Spleen (tissue), 11 donors: ENCODE results near the gene PIGN. TPM values are rescaled to one million over a fixed set of nuclear protein-coding genes. Genes with fewer than 3 reads are reported as not detected.

Experiments used
- DNase-seq: peaks from one replicate; pipeline ENCODE4 v3.0.0-alpha.2; 2020
- H3K27ac ChIP-seq, 8 donors: fragments of 200-600 bp; sonication (generic) in 7 of 8; 1 replicate in 4 of 8; 2 replicates in 4 of 8; pipeline versions ENCODE4 v1.5.0 to v1.8.0; 2016 to 2021; ENCODE audit warnings: inconsistent platforms in 4 of 8, mild to moderate bottlenecking in 4 of 8, moderate library complexity in 1 of 8
- H3K27me3 ChIP-seq, 7 donors: fragments of 200-600 bp; sonication (generic) in 6 of 7; replicated peaks in 1 of 7; 1 replicate in 4 of 7; 2 replicates in 3 of 7; pipeline versions ENCODE4 v1.5.0 to v1.8.0; 2016 to 2021; ENCODE audit warnings: inconsistent platforms in 3 of 7, mild to moderate bottlenecking in 1 of 7
- H3K36me3 ChIP-seq, 6 donors: fragments of 200-600 bp; sonication (generic) in 5 of 6; 1 replicate in 4 of 6; 2 replicates in 2 of 6; pipeline versions ENCODE4 v1.5.0 to v1.8.0; 2016 to 2021; ENCODE audit warnings: inconsistent platforms in 2 of 6
- H3K4me1 ChIP-seq, 6 donors: fragments of 200-600 bp; sonication (generic) in 5 of 6; 1 replicate in 3 of 6; 2 replicates in 3 of 6; pipeline versions ENCODE4 v1.5.0 to v1.8.0; 2016 to 2021; ENCODE audit warnings: inconsistent platforms in 3 of 6
- H3K4me3 ChIP-seq, 8 donors: fragments of 200-600 bp; sonication (generic) in 7 of 8; 1 replicate in 4 of 8; 2 replicates in 4 of 8; pipeline versions ENCODE4 v1.5.0 to v1.8.0; 2016 to 2021; ENCODE audit warnings: inconsistent platforms in 4 of 8, mild to moderate bottlenecking in 4 of 8, moderate library complexity in 2 of 8
- H3K9me3 ChIP-seq, 8 donors: fragments of 200-600 bp; sonication (generic) in 7 of 8; 1 replicate in 4 of 8; 2 replicates in 4 of 8; pipeline versions ENCODE4 v1.5.0 to v1.8.0; 2016 to 2021; ENCODE audit warnings: inconsistent platforms in 4 of 8
- POLR2A ChIP-seq, 3 donors: fragments of 450-650 bp; IDR thresholded peaks; one replicate each; pipeline ENCODE4 v1.5.1; 2017; ENCODE audit warnings: antibody characterized with exemption in 3 of 3, mild to moderate bottlenecking in 1 of 3
- POLR2AphosphoS5 ChIP-seq, 3 donors: sonication (generic); formaldehyde crosslinking; IDR thresholded peaks; one replicate each; pipeline ENCODE4 v1.5.1; 2017; ENCODE audit warnings: antibody characterized with exemption in 3 of 3
- WGBS, 5 donors: extraction: QIAGEN DNeasy Blood & Tissue Kit in 3 of 5; methylation state at CpG; one replicate each; pipeline versions ENCODE4 v1.1.5 to v1.1.7; 2013 to 2018; 5-methylcytosine and 5-hydroxymethylcytosine counted together
- intact Hi-C: fragments of 100-400 bp; cut with DNase I; formaldehyde crosslinking; loops from one replicate; pipeline ENCODE4 v1.15.0; 2023; ENCODE audit warnings: low total_unique reads
- polyA plus RNA-seq, 3 donors: library from polyadenylated mRNA; stranded (reverse); fragments of 200-250 nt; gene quantifications; one replicate each; pipeline ENCODE4 v1.2.1, GENCODE V29; 2013
- total RNA-seq, 7 donors: library from RNA; depleted of rRNA in 3 of 7; stranded (reverse); fragments of >200 nt in 3 of 7; fragmentation: NEBNext Ultra II Directional in 4 of 7; extraction: Animal tissue kit (Norgen Biotek cat#: 25700) in 4 of 7; gene quantifications; one replicate each; pipeline versions ENCODE4 v1.1.0 to v1.2.1, GENCODE V29; 2016 to 2021
- TF ChIP-seq, protein P1 (sequence below), 11 experiments: fragments of 200-600 bp in 7 of 11; fragments of 450-650 bp in 4 of 11; sonication (generic) in 4 of 11; IDR thresholded peaks in 8 of 11; conservative IDR thresholded peaks in 3 of 11; 1 replicate in 7 of 11; 2 replicates in 4 of 11; pipeline versions ENCODE4 v1.4.0 to v1.8.0; 2016 to 2021; ENCODE audit warnings: antibody characterized with exemption in 11 of 11, inconsistent platforms in 4 of 11, mild to moderate bottlenecking in 1 of 11
- donor health status: healthy with polysubstance abuse.
- donor health status: DM: no; HTN: no; CAD: no; lungs with moderate emphysema.
- donor health status: DM: no; HTN: no; CAD: no.
- donor health status: Bipolar disorder and iron deficiency.
- donor health status: healthy.
- donor health status: DM: no; HTN: no; CAD: no.
- donor health status: DM: yes; HTN: yes; CAD: no.

PIGN gene
- total and polyA plus RNA-seq, 10 donors = 4.0 to 41.4 (median 25.4) TPM

DNA sequence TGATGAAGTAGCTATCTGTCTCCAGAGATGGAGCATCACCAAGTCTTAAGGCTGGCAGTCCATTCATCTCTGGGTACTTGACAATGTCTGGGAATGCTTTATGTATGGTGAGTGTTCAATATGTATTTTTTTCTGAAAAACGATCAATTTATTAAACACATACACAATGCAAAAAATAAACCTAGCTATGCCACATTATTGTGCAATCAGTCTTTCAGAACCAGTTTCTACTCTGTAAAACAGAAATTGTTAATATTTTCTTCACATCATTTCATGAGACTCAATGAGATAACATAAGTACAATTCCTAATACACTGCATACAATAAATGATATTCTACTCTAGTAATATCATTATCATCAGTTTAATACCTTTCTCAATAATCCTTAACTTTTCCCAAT, 122.5 kb downstream of the PIGN start:
- TF ChIP-seq POLR2AphosphoS5 (IDR thresholded peaks at IDR 0.05) = no peak
- TF ChIP-seq POLR2A (IDR thresholded peaks at IDR 0.05) = no peak
- TF ChIP-seq, protein P1, sequence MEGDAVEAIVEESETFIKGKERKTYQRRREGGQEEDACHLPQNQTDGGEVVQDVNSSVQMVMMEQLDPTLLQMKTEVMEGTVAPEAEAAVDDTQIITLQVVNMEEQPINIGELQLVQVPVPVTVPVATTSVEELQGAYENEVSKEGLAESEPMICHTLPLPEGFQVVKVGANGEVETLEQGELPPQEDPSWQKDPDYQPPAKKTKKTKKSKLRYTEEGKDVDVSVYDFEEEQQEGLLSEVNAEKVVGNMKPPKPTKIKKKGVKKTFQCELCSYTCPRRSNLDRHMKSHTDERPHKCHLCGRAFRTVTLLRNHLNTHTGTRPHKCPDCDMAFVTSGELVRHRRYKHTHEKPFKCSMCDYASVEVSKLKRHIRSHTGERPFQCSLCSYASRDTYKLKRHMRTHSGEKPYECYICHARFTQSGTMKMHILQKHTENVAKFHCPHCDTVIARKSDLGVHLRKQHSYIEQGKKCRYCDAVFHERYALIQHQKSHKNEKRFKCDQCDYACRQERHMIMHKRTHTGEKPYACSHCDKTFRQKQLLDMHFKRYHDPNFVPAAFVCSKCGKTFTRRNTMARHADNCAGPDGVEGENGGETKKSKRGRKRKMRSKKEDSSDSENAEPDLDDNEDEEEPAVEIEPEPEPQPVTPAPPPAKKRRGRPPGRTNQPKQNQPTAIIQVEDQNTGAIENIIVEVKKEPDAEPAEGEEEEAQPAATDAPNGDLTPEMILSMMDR (IDR thresholded peaks at IDR 0.05 in 8 of 11, conservative IDR thresholded peaks at IDR 0.05 in 3 of 11) = no peak
- Histone ChIP-seq H3K9me3 (peaks cover 0 to 2% (median 0%) of the 10 kb centered on the region in 8 donors), H3K36me3 (peaks cover 0 to 17% (median 2%) of the 10 kb centered on the region in 6 donors), H3K27ac (no peak overlapping the region), H3K4me3 (no peak overlapping the region), H3K27me3 (no peaks in the 10 kb centered on the region), H3K4me1 (no peaks in the 10 kb centered on the region)
- no peak for DNase-seq
- 0 to 96% (median 6%) methylated on average over 1 of the region's 1 CpG for WGBS, 5 donors
- intact Hi-C loops = no loop called here

DNA sequence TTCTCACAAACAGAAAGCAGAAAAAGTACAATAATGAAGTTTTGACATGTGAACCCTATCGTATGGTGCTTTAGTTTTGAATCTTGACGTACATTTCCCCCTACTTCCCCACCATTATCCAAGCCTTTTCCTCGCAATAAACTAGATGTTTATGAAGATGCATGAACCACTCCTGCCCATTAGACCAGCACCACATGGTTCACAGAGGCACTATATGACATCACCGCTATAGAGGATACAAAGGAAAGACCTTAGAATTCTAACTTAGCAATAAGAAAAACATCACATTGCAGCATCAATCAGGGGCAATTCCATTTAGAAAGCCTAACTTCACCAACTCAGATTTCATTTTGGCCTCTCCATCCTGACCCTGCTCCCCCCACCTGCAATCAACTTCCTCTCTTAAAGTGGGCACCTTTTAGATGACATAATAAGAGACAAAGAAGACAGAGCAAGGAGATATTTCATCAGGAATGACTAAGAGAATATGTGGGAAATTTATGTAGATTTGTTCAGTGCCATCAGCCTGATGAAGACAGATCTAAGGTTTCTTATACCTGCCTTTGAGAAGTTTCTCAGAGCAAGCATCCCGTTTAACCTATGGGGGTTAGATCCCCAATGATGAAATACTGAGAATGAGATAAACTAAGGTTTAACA, 124.9 kb downstream of the PIGN start:
- H3K4me3 ChIP-seq = no peak overlapping the region
- peaks cover 0 to 23% (median 4%) of the 10 kb centered on the region in 6 donors for H3K36me3 ChIP-seq
- no peaks in the 10 kb centered on the region for H3K4me1 ChIP-seq
- H3K27ac ChIP-seq = no peak overlapping the region
- intact Hi-C loops = no loop called here
- H3K27me3 ChIP-seq = no peaks in the 10 kb centered on the region
- TF ChIP-seq POLR2AphosphoS5 (IDR thresholded peaks at IDR 0.05) (no peak), POLR2A (IDR thresholded peaks at IDR 0.05) (no peak)
- TF ChIP-seq, protein P1 (IDR thresholded peaks at IDR 0.05 in 8 of 11, conservative IDR thresholded peaks at IDR 0.05 in 3 of 11) = no peak
- 78 to 99% (median 98%) methylated on average over 5 of the region's 5 CpGs for WGBS, 5 donors
- DNase-seq = no peak
- H3K9me3 ChIP-seq = peaks cover 0 to 11% (median 0%) of the 10 kb centered on the region in 8 donors

DNA sequence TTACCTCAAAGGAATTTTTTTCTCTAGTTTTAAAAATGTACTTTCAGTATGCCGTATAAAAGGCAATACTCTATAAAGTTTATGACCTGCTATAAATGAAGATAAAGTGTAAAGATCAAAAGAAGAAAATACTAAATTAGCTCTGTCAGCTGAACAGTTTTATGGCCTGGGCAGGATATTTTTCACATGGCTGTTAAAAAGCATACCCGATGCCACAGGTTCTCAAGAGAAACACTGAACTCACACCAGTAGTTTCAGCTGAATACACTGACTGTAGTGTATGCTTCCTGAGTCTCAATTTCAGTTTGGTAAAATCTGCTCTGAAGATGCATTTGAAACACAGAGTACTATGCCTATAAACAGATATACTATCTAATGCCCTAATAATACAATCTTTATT, 126.0 kb downstream of the PIGN start:
- 88 to 97% (median 95%) methylated on average over 2 of the region's 2 CpGs for WGBS, 5 donors
- Histone ChIP-seq H3K4me3 (no peak overlapping the region), H3K9me3 (peaks cover 0 to 11% (median 0%) of the 10 kb centered on the region in 8 donors), H3K27ac (no peak overlapping the region), H3K4me1 (no peaks in the 10 kb centered on the region), H3K36me3 (peaks cover 0 to 26% (median 4%) of the 10 kb centered on the region in 6 donors), H3K27me3 (no peaks in the 10 kb centered on the region)
- TF ChIP-seq, protein P1 (IDR thresholded peaks at IDR 0.05 in 8 of 11, conservative IDR thresholded peaks at IDR 0.05 in 3 of 11) = no peak
- TF ChIP-seq POLR2A (IDR thresholded peaks at IDR 0.05) (no peak), POLR2AphosphoS5 (IDR thresholded peaks at IDR 0.05) (no peak)
- intact Hi-C loops = no loop called here
- DNase-seq = no peak

DNA sequence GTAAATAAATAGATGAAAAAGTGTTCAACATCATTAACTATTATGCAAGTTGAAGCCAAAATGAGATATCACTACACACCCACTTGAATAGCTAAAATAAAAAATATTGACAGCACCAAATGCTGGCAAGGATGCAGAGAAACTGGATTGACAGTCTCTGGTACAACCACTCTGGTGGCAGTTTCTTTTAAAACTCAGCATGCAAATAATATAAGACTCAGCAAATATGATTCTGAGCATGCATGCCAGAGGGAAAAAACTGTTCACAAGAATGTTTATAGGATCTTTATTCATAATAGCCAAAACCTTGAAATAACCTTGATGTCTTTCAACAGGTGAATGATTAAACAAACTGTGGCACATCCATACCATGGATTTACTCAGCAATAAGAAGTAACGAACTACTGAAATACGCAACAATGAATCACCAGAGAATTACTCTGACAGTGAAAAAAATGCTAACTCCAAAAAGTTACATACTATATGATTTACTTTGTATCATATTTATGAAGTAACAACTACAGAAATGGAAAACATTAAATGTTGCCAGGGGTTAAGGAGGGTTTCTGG, 131.8 kb downstream of the PIGN start:
- Histone ChIP-seq H3K4me1 (no peaks in the 10 kb centered on the region), H3K36me3 (peaks cover 0 to 33% (median 4%) of the 10 kb centered on the region in 6 donors), H3K27ac (no peak overlapping the region), H3K27me3 (no peaks in the 10 kb centered on the region), H3K9me3 (peaks cover 0 to 11% (median 0%) of the 10 kb centered on the region in 8 donors), H3K4me3 (no peak overlapping the region)
- 95 to 99% (median 97%) methylated on average over 2 of the region's 2 CpGs for WGBS, 5 donors
- intact Hi-C loops = no loop called here
- no peak for DNase-seq
- no peak for TF ChIP-seq POLR2A (IDR thresholded peaks at IDR 0.05)
- no peak for TF ChIP-seq POLR2AphosphoS5 (IDR thresholded peaks at IDR 0.05)
- TF ChIP-seq, protein P1 (IDR thresholded peaks at IDR 0.05 in 8 of 11, conservative IDR thresholded peaks at IDR 0.05 in 3 of 11) = no peak
